Activated naive CD4-positive, alpha-beta T cell treated with anti-CD3 and anti-CD28 coated beads, Interleukin-2, amount 50 U/mL, for 72 hours (primary cell): ENCODE measurements around the gene GLCCI1. TPM values are rescaled to one million over a fixed set of nuclear protein-coding genes. Genes with fewer than 3 reads are reported as not detected.

Experiments used
- ATAC-seq, 2 donors: fragments of 150-1000 bp; cut with Tn5 transposase; 2 replicates each; pipeline ENCODE4 v1.10.0; 2021; ENCODE audit warnings: mild to moderate bottlenecking in 2 of 2, moderate library complexity in 2 of 2
- DNase-seq, 2 donors: peaks; one replicate each; pipeline ENCODE4 v3.0.0; 2021 to 2022; ENCODE audit warnings: low spot score in 2 of 2
- H3K27ac Mint-ChIP-seq, 2 donors: one replicate each; pipeline ENCODE4 v1.8.0; 2022; ENCODE audit warnings: mild to moderate bottlenecking in 2 of 2, mixed read lengths in 2 of 2
- H3K36me3 Mint-ChIP-seq, 2 donors: one replicate each; pipeline ENCODE4 v1.8.0; 2022; ENCODE audit warnings: mixed read lengths in 2 of 2
- H3K9me3 Mint-ChIP-seq, 2 donors: one replicate each; pipeline ENCODE4 v1.8.0; 2022; ENCODE audit warnings: mixed read lengths in 2 of 2
- total RNA-seq, 2 donors: library from RNA; stranded (reverse); gene quantifications; one replicate each; pipeline ENCODE4 v1.2.3, GENCODE V29; 2022

Gene GLCCI1
- 10 to 100 TPM; 16.7 to 20.9 TPM for total RNA-seq

- Mint-ChIP-seq H3K9me3 (no peaks in the 10 kb centered on the region), H3K36me3 (no peaks in the 10 kb centered on the region), H3K27ac (peak within 1 kb of the TSS; percentile 72 to 98)
- DNase-seq (peak; percentile 94 to 97), ATAC-seq (peak; percentile 91 to 94)
These were observed at the start of gene GLCCI1 for GRCh38 chr7:7968544-7969305. GLCCI1 (plus strand) TSS chr7:7968796; CDS start chr7:7969351, 555 bp downstream.

GRCh38 chr7:7919449-7919945 lies 49.1 kb upstream of the GLCCI1 start:
- DNase-seq (no peak), ATAC-seq (no peak)
- Mint-ChIP-seq H3K27ac (no peak overlapping the region), H3K36me3 (no peaks in the 10 kb centered on the region), H3K9me3 (no peaks in the 10 kb centered on the region)

- Mint-ChIP-seq H3K27ac (no peak overlapping the region), H3K36me3 (no peaks in the 10 kb centered on the region), H3K9me3 (no peaks in the 10 kb centered on the region)
- no peak for DNase-seq
- ATAC-seq = no peak
These were observed 48.5 kb upstream of the GLCCI1 start for GRCh38 chr7:7920056-7920455.

GRCh38 chr7:7920481-7920880 lies 48.1 kb upstream of the GLCCI1 start:
- H3K9me3 Mint-ChIP-seq = no peaks in the 10 kb centered on the region
- ATAC-seq (peak; percentile 79 to 98), DNase-seq (no peak)
- H3K36me3 Mint-ChIP-seq = no peaks in the 10 kb centered on the region
- H3K27ac Mint-ChIP-seq = no peak overlapping the region

GRCh38 chr7:7921830-7922229 lies 46.8 kb upstream of the GLCCI1 start:
- no peaks in the 10 kb centered on the region for H3K9me3 Mint-ChIP-seq
- ATAC-seq = no peak
- no peak for DNase-seq
- no peak overlapping the region for H3K27ac Mint-ChIP-seq
- no peaks in the 10 kb centered on the region for H3K36me3 Mint-ChIP-seq

GRCh38 chr7:7922684-7923385 lies 45.8 kb upstream of the GLCCI1 start:
- ATAC-seq (no peak), DNase-seq (no peak)
- Mint-ChIP-seq H3K36me3 (no peaks in the 10 kb centered on the region), H3K9me3 (no peaks in the 10 kb centered on the region), H3K27ac (no peak overlapping the region)

- no peak for DNase-seq
- peak overlapping the region in 1 of 2 donors; percentile 3 for H3K27ac Mint-ChIP-seq
- H3K9me3 Mint-ChIP-seq = no peaks in the 10 kb centered on the region
- no peak for ATAC-seq
- no peaks in the 10 kb centered on the region for H3K36me3 Mint-ChIP-seq
These were observed 44.8 kb upstream of the GLCCI1 start for GRCh38 chr7:7923818-7924217.

GRCh38 chr7:7924303-7924702 lies 44.3 kb upstream of the GLCCI1 start:
- no peaks in the 10 kb centered on the region for H3K36me3 Mint-ChIP-seq
- no peak overlapping the region for H3K27ac Mint-ChIP-seq
- DNase-seq (no peak), ATAC-seq (no peak)
- no peaks in the 10 kb centered on the region for H3K9me3 Mint-ChIP-seq

- Mint-ChIP-seq H3K9me3 (no peaks in the 10 kb centered on the region), H3K36me3 (no peaks in the 10 kb centered on the region), H3K27ac (no peak overlapping the region)
- DNase-seq = no peak
- ATAC-seq = no peak
These were observed 37.0 kb upstream of the GLCCI1 start for GRCh38 chr7:7931626-7932025.

GRCh38 chr7:7932553-7932952 lies 36.0 kb upstream of the GLCCI1 start:
- ATAC-seq = no peak
- DNase-seq = no peak
- H3K36me3 Mint-ChIP-seq = no peaks in the 10 kb centered on the region
- no peak overlapping the region for H3K27ac Mint-ChIP-seq
- H3K9me3 Mint-ChIP-seq = no peaks in the 10 kb centered on the region

- DNase-seq (no peak), ATAC-seq (no peak)
- H3K27ac Mint-ChIP-seq = no peak overlapping the region
- no peaks in the 10 kb centered on the region for H3K9me3 Mint-ChIP-seq
- H3K36me3 Mint-ChIP-seq = no peaks in the 10 kb centered on the region
These were observed 34.6 kb upstream of the GLCCI1 start for GRCh38 chr7:7933915-7934526.

GRCh38 chr7:7934945-7935344 lies 33.7 kb upstream of the GLCCI1 start:
- no peak for DNase-seq
- ATAC-seq = no peak
- no peak overlapping the region for H3K27ac Mint-ChIP-seq
- no peaks in the 10 kb centered on the region for H3K9me3 Mint-ChIP-seq
- H3K36me3 Mint-ChIP-seq = no peaks in the 10 kb centered on the region

GRCh38 chr7:7938471-7938870 lies 30.1 kb upstream of the GLCCI1 start:
- Mint-ChIP-seq H3K36me3 (no peaks in the 10 kb centered on the region), H3K9me3 (no peaks in the 10 kb centered on the region), H3K27ac (no peak overlapping the region)
- no peak for ATAC-seq
- no peak for DNase-seq

GRCh38 chr7:7943951-7944350 lies 24.6 kb upstream of the GLCCI1 start:
- DNase-seq (no peak), ATAC-seq (no peak)
- no peaks in the 10 kb centered on the region for H3K36me3 Mint-ChIP-seq
- H3K9me3 Mint-ChIP-seq = no peaks in the 10 kb centered on the region
- H3K27ac Mint-ChIP-seq = peak overlapping the region; percentile 70 to 80

- Mint-ChIP-seq H3K27ac (peak overlapping the region; percentile 46 to 80), H3K36me3 (no peaks in the 10 kb centered on the region), H3K9me3 (no peaks in the 10 kb centered on the region)
- DNase-seq (peak; percentile 48 to 67), ATAC-seq (peak; percentile 93 to 95)
These were observed 23.8 kb upstream of the GLCCI1 start for GRCh38 chr7:7944619-7945282.

- Mint-ChIP-seq H3K27ac (no peak overlapping the region), H3K36me3 (peaks cover 5 to 11% of the 10 kb centered on the region in 2 donors), H3K9me3 (peaks cover 3 to 9% of the 10 kb centered on the region in 2 donors)
- no peak for ATAC-seq
- DNase-seq = no peak
These were observed 22.1 kb upstream of the GLCCI1 start for GRCh38 chr7:7946486-7946885.

GRCh38 chr7:7948232-7948631 lies 20.4 kb upstream of the GLCCI1 start:
- DNase-seq (no peak), ATAC-seq (no peak)
- H3K9me3 Mint-ChIP-seq = peaks cover 3 to 9% of the 10 kb centered on the region in 2 donors
- no peak overlapping the region for H3K27ac Mint-ChIP-seq
- H3K36me3 Mint-ChIP-seq = peaks cover 5 to 14% of the 10 kb centered on the region in 2 donors
